ENCODE results near the gene THSD1.
"Not testable (repeated sequence)": the region's sequence is repeated elsewhere in the genome, so short reads cannot be mapped to it uniquely, and the experiment has no call there.

Gene THSD1

DNA sequence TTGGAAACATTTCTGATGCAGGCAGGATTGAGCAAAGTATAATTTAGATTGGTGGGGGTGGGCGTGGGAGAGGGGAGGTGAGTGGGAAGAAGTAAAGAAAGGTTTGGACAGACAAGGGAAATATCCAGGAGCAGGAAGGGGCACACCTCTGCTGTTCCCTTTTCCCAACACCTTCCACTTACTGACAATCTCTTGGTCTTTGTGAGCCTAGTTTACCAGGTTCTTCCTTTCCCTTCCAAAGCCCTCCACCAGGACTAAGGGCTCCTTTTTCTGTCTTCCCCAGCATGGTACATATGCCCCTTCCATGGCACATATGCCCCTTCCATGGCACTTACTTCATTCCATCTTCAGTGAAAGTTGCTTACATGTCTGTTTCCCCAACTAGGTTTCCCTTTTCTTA lies 6.2 kb upstream of the THSD1 start:
- no peak for DNase-seq

- DNase-seq = no peak
Observed at GRCh38 chr13:52411629-52412028, 5.7 kb upstream of the THSD1 start.

- DNase-seq = not testable (repeated sequence)
Observed at GRCh38 chr13:52408071-52408658, 2.2 kb upstream of the THSD1 start.

DNA sequence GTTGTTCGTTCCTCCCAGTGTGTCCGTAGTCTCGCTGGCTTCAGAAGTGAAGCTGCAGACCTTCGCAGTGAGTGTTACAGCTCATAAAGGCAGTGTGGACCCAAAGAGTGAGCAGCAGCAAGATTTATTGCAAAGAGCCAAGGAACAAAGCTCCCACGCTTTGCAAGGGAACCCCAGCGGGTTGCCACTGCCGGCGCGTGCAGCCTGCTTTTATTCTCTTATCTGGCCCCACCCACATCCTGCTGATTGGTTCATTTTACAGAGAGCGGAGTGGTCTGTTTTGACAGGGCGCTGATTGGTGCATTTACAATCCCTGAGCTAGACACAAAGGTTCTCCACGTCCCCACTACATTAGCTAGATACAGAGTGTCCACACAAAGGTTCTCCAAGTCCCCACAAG lies 1.5 kb upstream of the THSD1 start:
- DNase-seq = not testable (repeated sequence)

GRCh38 chr13:52406629-52407028 lies 657 bp upstream of the THSD1 start:
- DNase-seq = no peak

- no peak for DNase-seq
Observed at GRCh38 chr13:52405369-52405766, 604 bp downstream of the THSD1 start.

- no peak for DNase-seq
Observed at GRCh38 chr13:52399708-52400107, 6.3 kb downstream of the THSD1 start.

DNA sequence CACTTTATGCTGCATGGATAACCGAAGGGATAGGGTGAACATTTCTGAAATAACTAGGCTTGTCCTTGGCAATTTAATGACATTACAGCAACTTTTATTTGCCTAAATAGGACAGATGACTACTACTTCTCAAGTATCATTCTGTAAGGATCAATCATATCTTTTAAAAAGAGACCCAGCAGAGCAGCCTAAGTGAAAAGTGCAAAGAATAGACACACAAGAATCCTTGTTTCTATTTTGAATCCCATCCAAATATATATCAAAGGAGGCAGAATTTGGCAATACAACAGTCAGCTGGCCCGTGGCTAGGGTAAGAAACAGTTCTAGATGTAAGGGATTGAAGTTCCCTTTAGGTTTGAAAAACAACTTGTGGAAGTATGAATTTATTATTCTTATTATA lies 6.9 kb downstream of the THSD1 start:
- DNase-seq = peak in 3 of 58 donors; percentile 16 to 20 (median 18)

GRCh38 chr13:52395704-52396103 lies 10.3 kb downstream of the THSD1 start:
- DNase-seq = no peak

DNA sequence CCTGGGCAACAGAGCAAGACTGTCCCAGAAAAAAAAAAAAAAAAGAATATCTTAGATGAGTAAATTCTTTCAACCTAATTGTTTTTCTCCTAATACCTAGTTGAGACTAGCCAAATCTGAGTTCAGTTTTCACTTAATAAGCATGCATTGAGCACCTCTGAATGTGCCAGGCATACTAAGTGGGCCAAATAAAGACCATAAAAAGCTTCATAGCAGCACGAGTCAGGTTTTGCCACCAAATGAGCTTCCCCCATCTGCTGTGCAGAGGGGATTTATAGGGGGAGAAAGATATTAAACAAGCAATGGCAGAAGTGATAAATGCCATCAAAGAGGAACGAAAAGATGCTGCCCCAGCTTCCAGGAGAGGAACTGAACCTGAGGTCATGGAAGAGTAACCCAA lies 11.4 kb downstream of the THSD1 start:
- peak in 2 of 58 donors; percentile 6 to 35 for DNase-seq

GRCh38 chr13:52393572-52394357 lies 12.2 kb downstream of the THSD1 start:
- no peak for DNase-seq

DNA sequence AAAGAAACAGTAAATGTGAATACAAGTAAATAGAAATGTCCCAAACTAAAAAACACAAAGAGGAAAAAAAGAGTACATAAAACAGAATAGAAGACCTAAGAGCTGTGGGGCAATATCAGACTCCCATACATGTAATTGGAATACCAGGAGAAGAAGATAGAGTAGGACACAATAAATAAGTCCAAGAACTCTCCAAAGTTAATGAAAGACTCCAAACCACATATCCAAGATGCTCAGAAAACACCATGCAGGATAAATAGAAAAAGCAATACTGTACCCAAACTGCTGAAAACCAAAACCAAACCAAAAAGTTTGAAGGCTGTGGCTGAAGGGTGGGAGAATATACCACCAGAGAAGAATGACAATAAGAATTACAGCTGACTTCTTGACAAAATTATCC lies 18.3 kb downstream of the THSD1 start:
- DNase-seq = no peak

DNA sequence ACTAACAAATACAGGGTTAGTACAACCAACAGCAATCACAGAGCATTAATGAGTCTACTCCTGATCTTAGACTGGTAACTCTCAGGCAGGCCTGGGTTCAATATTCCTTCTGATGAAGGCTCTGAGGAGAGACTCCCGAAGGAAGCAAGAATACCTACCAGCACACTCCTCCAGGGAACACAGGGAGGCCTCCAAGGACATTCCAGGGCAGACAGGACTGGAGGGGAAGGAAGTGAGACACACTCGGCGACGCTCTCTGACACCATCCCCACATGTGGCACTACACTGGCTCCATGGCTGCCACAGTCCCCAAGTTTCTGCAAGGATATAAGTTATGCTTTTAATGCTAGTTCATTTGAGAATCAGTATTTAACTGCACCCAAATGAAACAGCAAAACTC lies 20.1 kb downstream of the THSD1 start:
- no peak for DNase-seq

GRCh38 chr13:52383366-52383765 lies 22.6 kb downstream of the THSD1 start:
- DNase-seq = no peak

DNA sequence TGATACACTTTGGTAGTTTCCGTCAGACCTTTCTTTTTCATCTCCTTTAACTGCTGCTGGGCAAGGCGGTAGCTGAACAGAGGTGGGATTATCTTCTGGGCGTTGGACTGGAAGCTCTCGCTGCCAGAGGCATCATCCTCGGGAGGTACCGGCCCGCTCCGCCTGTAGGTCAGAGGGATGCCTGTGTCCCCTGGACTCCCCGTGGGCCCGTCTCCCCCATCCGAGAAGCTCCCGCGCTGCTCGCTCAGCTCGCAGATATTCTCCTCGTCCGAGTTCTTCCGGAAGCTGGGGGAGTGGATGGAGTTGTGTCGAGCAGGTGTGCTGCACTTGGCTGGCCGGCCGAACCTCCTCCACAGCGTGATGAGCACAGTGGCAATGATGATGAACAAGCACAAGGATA lies 27.7 kb downstream of the THSD1 start:
- DNase-seq = no peak

DNA sequence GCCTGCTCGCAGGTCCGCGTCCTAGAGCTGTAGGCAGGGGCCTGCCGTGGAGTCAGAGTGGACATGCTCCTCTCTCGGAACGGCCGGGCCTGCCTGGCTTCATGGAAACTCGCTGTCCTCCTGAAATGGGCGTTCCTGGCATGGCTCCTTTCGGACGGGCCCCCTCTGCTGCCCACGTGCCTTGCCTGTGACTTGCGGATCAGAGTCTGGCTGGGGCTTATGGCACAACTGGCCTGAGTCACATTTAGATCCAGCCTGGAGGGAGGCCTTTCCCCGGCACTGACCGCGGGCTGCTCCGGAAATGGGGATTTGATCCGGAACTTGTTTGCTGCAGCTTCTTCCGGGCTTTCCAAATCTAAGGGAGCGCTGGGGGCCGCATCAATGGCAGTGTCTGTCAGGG lies 28.1 kb downstream of the THSD1 start:
- DNase-seq = no peak

DNA sequence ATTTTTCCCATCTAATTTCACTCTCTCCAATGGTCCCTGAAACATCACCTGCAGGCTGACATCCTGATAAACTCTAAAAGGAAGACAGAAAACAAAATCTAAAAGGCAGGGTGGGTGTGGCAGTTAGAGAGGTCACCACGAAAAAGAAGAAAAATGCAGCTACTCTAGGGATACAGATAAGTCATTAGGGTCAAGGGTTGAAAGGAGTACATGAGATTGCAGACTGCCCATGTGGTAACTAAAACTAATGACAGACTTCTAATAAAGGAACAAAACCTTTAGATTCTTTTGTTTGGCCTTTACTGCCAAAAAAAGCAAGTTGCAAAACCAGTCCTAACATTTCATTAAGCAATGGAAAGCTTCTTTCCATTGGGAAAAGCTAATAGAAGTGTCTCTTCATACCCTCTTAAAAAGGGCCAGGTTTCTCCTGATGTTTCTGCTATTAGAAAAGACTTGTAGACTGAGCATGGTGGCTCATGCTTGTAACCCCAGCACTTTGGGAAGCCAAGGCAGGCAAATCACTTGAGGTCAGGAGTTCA lies 31.0 kb downstream of the THSD1 start:
- DNase-seq = no peak

GRCh38 chr13:52374389-52374788 lies 31.6 kb downstream of the THSD1 start:
- no peak for DNase-seq

DNA sequence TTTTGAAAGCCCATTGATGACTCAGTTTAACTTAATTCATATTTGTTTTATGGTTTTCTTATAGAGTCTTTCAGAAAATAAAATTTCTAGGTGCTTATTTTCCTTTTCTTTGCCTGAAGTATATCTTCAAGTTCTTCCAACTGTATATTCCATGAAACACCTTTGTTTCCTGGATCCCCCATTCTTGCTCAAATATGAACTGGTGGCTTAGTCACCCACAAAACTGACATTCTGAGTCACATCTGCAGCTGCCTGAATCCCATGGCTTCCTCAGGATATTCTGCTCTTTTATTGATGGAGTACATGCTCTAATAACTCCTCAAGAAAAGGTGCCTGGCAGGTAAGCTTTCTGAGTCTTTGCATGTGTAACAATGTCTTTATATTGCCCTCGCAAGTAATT lies 32.7 kb downstream of the THSD1 start:
- DNase-seq = not testable (repeated sequence)

- DNase-seq = no peak
Observed at GRCh38 chr13:52371736-52372247, 34.2 kb downstream of the THSD1 start.

DNA sequence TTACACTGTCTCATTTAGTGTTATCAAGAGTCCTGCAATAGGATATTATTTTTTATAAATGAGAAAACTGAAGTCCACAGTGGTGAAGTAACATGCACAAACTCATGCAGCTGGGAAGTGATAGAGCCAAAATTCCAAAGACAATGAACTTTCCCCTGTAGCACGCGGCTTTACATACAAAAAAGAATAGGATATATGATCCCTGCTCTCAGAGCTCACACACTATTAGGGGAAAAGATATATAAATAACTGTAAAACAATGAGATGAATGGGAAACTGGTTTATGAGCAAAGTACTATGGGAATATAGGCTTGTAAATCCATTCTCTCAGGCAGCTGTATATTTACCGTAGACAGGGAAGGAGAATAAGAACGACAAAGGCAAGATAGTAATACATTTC lies 39.7 kb downstream of the THSD1 start:
- DNase-seq = no peak

GRCh38 chr13:52362169-52362887 lies 43.6 kb downstream of the THSD1 start:
- not testable (repeated sequence) for DNase-seq

Measured in anterior cingulate cortex (tissue), 58 donors.